K562 (cell line): Measurements from ENCODE around the gene GRWD1. TPM values are rescaled to one million over a fixed set of nuclear protein-coding genes. Genes with fewer than 3 reads are reported as not detected.

Experiments
- CHD7 ChIP-seq: fragments of 200-600 bp; sonication (generic); IDR thresholded peaks from one replicate; pipeline ENCODE4 v1.6.1; 2012; ENCODE audit warnings: mild to moderate bottlenecking, low read depth, low read length, inconsistent platforms
- PHF20 ChIP-seq: fragments of 450-650 bp; IDR thresholded peaks from 2 replicates; pipeline ENCODE4 v1.6.1; 2018; ENCODE audit not compliant: partially characterized antibody
- RBM22 ChIP-seq: fragments of 200-400 bp; formaldehyde crosslinking; IDR thresholded peaks from 2 replicates; pipeline ENCODE4 v1.6.1; 2018; ENCODE audit warnings: low read length, low read depth; ENCODE audit not compliant: poor library complexity, severe bottlenecking
- polyA plus RNA-seq, 8 experiments: library from polyadenylated mRNA; depleted of rRNA in 4 of 8; stranded (reverse) in 5 of 8; unstranded in 3 of 8; fragments of >200 nt; fragmentation: Nextera tagmentation in 2 of 8; fragmentation: Illumina TruSeq in 1 of 8; extraction: Ambion mirVana in 2 of 8; extraction: Trizol in 1 of 8; gene quantifications; 2 replicates each; pipeline versions ENCODE4 v1.2.1 to v1.2.3, GENCODE V29; 2011 to 2014; ENCODE audit warnings: inconsistent platforms in 1 of 8, missing spikeins in 1 of 8
- total RNA-seq, 7 experiments: library from RNA; depleted of rRNA in 6 of 7; stranded (reverse); fragments of >200 nt in 6 of 7; fragmentation: Illumina TruSeq in 2 of 7; extraction: Trizol in 2 of 7; gene quantifications; 2 replicates each; pipeline versions ENCODE4 v1.2.1 to v1.2.3, GENCODE V29; 2011 to 2021; ENCODE audit warnings: low replicate concordance in 1 of 7
- TF ChIP-seq, protein P1 (sequence below): sonication (generic); formaldehyde crosslinking; IDR thresholded peaks from 2 replicates; pipeline ENCODE4 v1.8.0; 2022; ENCODE audit warnings: mild to moderate bottlenecking, missing genetic modification reagents
- TF ChIP-seq, protein P2 (sequence below): fragments of 150-350 bp; conservative IDR thresholded peaks from 2 replicates; pipeline ENCODE4 v1.6.1; 2014; ENCODE audit warnings: low read length

Gene GRWD1
- total and polyA plus RNA-seq, 9 of the 15 experiments (the other 6 are each of a cell fraction or from before 2014, with no cell fraction given) = 1.5 to 87.2 (median 24.5) TPM

DNA sequence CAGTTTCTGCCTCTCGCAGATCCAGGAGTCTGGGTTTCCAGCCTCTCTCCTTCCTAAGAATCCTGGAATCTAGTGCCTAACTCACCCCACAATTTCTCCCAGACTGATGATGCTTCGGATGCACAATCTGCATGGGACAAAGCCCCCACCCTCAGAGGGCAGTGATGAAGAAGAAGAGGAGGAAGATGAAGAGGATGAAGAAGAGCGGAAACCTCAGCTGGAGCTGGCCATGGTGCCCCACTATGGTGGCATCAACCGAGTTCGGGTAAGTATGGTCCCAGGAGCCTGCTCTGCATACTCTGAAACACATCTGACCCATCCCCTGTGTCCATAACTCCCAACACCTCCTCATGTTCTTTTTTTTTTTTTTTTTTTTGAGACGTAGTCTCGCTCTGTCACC is 796 bp downstream of the GRWD1 start (continued):
- TF ChIP-seq CHD7 (no peak), PHF20 (no peak), RBM22 (no peak)
- TF ChIP-seq, protein P1, sequence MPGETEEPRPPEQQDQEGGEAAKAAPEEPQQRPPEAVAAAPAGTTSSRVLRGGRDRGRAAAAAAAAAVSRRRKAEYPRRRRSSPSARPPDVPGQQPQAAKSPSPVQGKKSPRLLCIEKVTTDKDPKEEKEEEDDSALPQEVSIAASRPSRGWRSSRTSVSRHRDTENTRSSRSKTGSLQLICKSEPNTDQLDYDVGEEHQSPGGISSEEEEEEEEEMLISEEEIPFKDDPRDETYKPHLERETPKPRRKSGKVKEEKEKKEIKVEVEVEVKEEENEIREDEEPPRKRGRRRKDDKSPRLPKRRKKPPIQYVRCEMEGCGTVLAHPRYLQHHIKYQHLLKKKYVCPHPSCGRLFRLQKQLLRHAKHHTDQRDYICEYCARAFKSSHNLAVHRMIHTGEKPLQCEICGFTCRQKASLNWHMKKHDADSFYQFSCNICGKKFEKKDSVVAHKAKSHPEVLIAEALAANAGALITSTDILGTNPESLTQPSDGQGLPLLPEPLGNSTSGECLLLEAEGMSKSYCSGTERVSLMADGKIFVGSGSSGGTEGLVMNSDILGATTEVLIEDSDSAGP (CRISPR knock-in tag) = no peak
- TF ChIP-seq, protein P2, sequence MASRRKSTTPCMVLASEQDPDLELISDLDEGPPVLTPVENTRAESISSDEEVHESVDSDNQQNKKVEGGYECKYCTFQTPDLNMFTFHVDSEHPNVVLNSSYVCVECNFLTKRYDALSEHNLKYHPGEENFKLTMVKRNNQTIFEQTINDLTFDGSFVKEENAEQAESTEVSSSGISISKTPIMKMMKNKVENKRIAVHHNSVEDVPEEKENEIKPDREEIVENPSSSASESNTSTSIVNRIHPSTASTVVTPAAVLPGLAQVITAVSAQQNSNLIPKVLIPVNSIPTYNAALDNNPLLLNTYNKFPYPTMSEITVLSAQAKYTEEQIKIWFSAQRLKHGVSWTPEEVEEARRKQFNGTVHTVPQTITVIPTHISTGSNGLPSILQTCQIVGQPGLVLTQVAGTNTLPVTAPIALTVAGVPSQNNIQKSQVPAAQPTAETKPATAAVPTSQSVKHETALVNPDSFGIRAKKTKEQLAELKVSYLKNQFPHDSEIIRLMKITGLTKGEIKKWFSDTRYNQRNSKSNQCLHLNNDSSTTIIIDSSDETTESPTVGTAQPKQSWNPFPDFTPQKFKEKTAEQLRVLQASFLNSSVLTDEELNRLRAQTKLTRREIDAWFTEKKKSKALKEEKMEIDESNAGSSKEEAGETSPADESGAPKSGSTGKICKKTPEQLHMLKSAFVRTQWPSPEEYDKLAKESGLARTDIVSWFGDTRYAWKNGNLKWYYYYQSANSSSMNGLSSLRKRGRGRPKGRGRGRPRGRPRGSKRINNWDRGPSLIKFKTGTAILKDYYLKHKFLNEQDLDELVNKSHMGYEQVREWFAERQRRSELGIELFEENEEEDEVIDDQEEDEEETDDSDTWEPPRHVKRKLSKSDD = no peak
